Osteoblast (primary cell): ENCODE results near the gene KIF2B. TPM values are rescaled to one million over a fixed set of nuclear protein-coding genes. Genes with fewer than 3 reads are reported as not detected.
A peak's percentile ranks its signal among the peaks of the same experiment; 100 is the strongest.
"Not testable (repeated sequence)": the region's sequence is repeated elsewhere in the genome, so short reads cannot be mapped to it uniquely, and the experiment has no call there.

ENCODE experiments used
- DNase-seq: peaks from one replicate; pipeline ENCODE4 v3.0.0; 2011; ENCODE audit warnings: low spot score, mixed read lengths; ENCODE audit not compliant: insufficient read length; ENCODE audit errors: missing footprints
- H2AFZ ChIP-seq: 2 replicates; pipeline ENCODE4 v1.6.0; 2011; ENCODE audit warnings: mild to moderate bottlenecking, low read length
- H3K27ac ChIP-seq: 2 replicates; pipeline ENCODE4 v1.5.1; 2011; ENCODE audit warnings: mild to moderate bottlenecking, low read depth, low read length, moderate library complexity
- H3K27me3 ChIP-seq: 2 replicates; pipeline ENCODE4 v1.6.0; 2012; ENCODE audit warnings: mild to moderate bottlenecking, control low read depth, inconsistent platforms, low read length, moderate library complexity; ENCODE audit not compliant: insufficient read depth
- H3K36me3 ChIP-seq: 2 replicates; pipeline ENCODE4 v1.5.1; 2011; ENCODE audit warnings: mild to moderate bottlenecking, low read length, control low read depth, moderate library complexity; ENCODE audit not compliant: insufficient read depth
- H3K4me1 ChIP-seq: 2 replicates; pipeline ENCODE4 v1.5.1; 2011; ENCODE audit warnings: mild to moderate bottlenecking, low read length, control low read depth, moderate library complexity; ENCODE audit not compliant: insufficient read depth
- H3K4me2 ChIP-seq: 2 replicates; pipeline ENCODE4 v1.6.0; 2011; ENCODE audit warnings: mild to moderate bottlenecking, low read length; ENCODE audit not compliant: insufficient read depth
- H3K4me3 ChIP-seq: fragments of 200-600 bp; sonication (generic); 3 replicates; pipeline ENCODE4 v1.5.1; 2012; ENCODE audit warnings: mild to moderate bottlenecking, low read length, inconsistent platforms; ENCODE audit not compliant: insufficient read depth
- H3K79me2 ChIP-seq: 2 replicates; pipeline ENCODE4 v1.6.0; 2012; ENCODE audit warnings: mild to moderate bottlenecking, low read length, control low read depth, inconsistent platforms; ENCODE audit not compliant: insufficient read depth
- H3K9me3 ChIP-seq: 2 replicates; pipeline ENCODE4 v1.5.1; 2011; ENCODE audit warnings: low read depth, low read length, control low read depth
- H4K20me1 ChIP-seq: 2 replicates; pipeline ENCODE4 v1.6.0; 2012; ENCODE audit warnings: mild to moderate bottlenecking, low read length, control low read depth; ENCODE audit not compliant: insufficient read depth
- CTCF ChIP-seq: IDR thresholded peaks from 2 replicates; pipeline ENCODE4 v1.5.1; 2011; ENCODE audit warnings: mild to moderate bottlenecking, low read depth, low read length, moderate library complexity; ENCODE audit errors: extremely low read depth
- total RNA-seq: library from RNA; depleted of rRNA; stranded (reverse); fragments of >200 nt; gene quantifications from 2 replicates; pipeline ENCODE4 v1.2.3, GENCODE V29; 2012

The KIF2B gene
- total RNA-seq, 1 donor: not detected

- Histone ChIP-seq H3K79me2 (no peaks in the 10 kb centered on the region), H3K27me3 (no peaks in the 10 kb centered on the region), H3K4me2 (no peak overlapping the region), H3K27ac (no peak overlapping the region), H2AFZ (no peak overlapping the region), H3K9me3 (no peaks in the 10 kb centered on the region), H3K4me1 (no peaks in the 10 kb centered on the region), H3K36me3 (no peaks in the 10 kb centered on the region), H3K4me3 (no peak overlapping the region), H4K20me1 (no peaks in the 10 kb centered on the region)
- DNase-seq: peak; percentile 39
- no peak for TF ChIP-seq CTCF
These were observed 14.4 kb downstream of the KIF2B start for GRCh38 chr17:53837131-53837530.

GRCh38 chr17:53844491-53845107 is 21.9 kb downstream of the KIF2B start:
- no peak overlapping the region for H2AFZ ChIP-seq
- DNase-seq: no peak
- no peaks in the 10 kb centered on the region for H3K27me3 ChIP-seq
- no peaks in the 10 kb centered on the region for H3K4me1 ChIP-seq
- no peak for TF ChIP-seq CTCF
- H3K79me2 ChIP-seq: no peaks in the 10 kb centered on the region
- H4K20me1 ChIP-seq: no peaks in the 10 kb centered on the region
- H3K4me2 ChIP-seq: no peak overlapping the region
- no peaks in the 10 kb centered on the region for H3K36me3 ChIP-seq
- no peak overlapping the region for H3K4me3 ChIP-seq
- no peaks in the 10 kb centered on the region for H3K9me3 ChIP-seq
- H3K27ac ChIP-seq: no peak overlapping the region

- not testable (repeated sequence) for H4K20me1 ChIP-seq, H3K27me3 ChIP-seq, H3K27ac ChIP-seq, H3K9me3 ChIP-seq, H3K79me2 ChIP-seq, H3K4me3 ChIP-seq, H3K4me2 ChIP-seq, H2AFZ ChIP-seq, DNase-seq, H3K36me3 ChIP-seq, H3K4me1 ChIP-seq
These were observed 48.4 kb downstream of the KIF2B start for GRCh38 chr17:53871128-53871527.
